HG03108 (cell line): Measurements from ENCODE around the gene RRP8.

Experiments used
- ATAC-seq: cut with Tn5 transposase; IDR thresholded peaks from one replicate; pipeline ENCODE4 v1.9.1; 2021; ENCODE audit warnings: moderate library complexity; ENCODE audit not compliant: unreplicated experiment

The RRP8 gene

GRCh38 chr11:6572215-6572614 is 31.2 kb downstream of the RRP8 start:
- no peak for ATAC-seq

DNA sequence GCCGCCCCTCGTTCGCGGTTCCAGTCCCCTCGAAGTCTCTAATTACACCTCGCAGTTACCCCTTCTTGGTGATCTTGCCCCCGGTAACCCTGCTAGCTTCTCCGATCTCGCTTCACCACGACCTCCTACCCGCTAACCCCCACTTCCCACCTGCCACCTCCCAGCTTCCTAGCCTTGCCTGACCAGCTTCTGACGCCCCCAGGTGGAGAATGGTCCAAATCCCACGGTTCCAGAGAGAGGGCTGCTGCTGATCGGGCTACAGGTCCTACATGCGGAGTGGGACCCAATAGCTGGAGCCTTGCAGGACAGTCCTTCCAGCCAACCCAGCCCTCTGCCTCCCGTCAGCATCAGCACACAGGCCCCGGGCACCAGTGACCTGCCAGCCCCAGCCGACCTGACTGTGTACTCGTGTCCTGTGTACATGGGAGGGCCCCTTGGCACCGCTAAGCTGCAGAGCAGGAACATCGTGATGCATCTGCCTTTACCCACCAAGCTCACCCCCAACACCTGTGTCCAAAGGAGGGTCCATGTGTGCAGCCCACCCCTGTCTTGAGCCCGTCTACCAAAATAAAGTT is 31.9 kb downstream of the RRP8 start:
- no peak for ATAC-seq

GRCh38 chr11:6570691-6571427 is 32.6 kb downstream of the RRP8 start:
- ATAC-seq = no peak

- no peak for ATAC-seq
Observed at GRCh38 chr11:6569706-6570105, 33.7 kb downstream of the RRP8 start.

DNA sequence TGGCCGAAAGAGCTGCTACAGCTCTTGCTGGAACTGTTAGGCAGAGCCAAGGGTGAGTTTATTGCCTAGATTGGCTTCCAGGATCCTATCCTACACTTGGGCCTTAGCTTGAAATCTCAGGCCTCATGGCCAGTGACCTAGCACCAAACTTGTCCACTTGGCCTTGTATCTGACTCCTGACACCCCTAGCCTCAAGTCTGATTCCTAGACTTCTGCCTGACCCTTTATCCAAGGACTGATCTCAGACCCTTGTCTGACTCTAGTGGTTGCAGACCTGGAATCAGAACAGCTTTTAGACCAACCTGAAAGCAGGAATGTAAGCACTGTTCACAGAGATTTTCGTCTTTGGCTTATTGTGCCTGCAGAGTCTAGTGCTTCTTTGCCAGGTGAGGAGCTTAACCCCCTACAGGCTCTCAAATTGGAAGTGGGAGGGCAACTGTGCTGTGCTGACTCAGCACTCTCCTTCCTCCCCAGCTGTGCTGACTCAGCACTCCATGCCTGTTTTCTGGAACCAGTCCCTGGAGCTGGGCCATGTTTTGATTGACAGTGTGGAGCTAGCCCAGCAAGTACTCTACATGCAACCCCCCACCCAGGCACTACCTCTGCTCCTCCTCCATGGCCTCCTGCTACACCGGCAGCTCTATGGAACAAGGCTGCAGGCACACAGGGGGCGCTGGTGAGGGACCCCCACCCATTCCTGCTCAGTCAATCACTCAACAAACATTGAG is 35.1 kb downstream of the RRP8 start:
- no peak for ATAC-seq

GRCh38 chr11:6567371-6567745 is 36.1 kb downstream of the RRP8 start:
- no peak for ATAC-seq

GRCh38 chr11:6566704-6567370 is 36.6 kb downstream of the RRP8 start:
- ATAC-seq = no peak

DNA sequence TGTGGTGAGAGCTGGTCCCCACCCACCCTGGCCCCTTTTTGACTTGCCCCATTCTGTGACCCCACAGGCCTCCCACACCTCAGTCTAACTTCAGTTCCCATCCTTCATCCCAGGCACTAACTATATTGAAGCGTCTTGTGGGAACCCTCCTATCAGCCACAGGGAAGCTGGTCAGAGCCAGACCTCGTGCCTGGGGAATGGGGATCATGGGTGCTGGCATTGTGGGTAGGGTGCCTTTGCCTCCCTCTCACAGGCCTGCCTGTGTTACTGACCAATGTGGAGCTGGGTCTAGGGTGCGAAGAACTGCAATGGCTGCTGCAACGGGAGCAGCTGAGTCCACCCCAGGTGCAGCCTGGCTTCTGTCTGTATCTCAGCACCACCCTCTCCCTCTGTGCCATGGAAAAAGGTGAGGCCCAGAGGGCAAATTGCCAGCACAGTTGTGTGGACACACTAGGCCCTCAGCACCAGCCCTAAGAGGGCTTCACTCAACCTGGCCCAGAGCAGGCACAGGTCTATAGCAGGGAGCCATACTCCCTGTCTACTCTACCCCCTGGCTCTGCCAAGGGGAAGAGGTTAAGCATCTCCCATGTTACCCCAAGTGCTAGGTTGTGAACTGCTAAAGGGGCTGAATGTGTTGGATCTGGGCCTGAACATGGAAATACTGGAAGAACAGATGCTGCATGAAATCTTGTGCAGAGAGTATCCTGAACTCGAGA is 37.3 kb downstream of the RRP8 start:
- ATAC-seq = no peak

DNA sequence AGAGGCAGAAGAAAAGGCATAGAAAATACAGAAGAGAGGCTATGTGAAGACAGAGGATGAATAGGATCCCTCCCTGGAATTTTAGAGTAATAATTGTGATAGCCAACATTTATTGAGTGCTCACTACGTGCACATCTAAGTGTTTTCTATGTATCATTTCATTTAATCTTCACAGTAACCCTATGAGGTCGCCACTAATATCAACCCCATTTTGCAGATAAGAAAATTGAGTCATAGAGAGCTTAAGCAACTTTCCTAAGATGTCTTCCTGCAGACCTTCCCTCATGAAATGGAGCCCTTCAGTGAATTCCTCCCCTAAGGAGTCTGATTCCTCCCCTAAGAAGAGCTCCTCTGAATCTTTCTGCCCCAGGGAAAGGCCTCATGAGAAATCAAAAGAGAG is 38.1 kb downstream of the RRP8 start:
- ATAC-seq = no peak

GRCh38 chr11:6563667-6564066 is 39.7 kb downstream of the RRP8 start:
- no peak for ATAC-seq

DNA sequence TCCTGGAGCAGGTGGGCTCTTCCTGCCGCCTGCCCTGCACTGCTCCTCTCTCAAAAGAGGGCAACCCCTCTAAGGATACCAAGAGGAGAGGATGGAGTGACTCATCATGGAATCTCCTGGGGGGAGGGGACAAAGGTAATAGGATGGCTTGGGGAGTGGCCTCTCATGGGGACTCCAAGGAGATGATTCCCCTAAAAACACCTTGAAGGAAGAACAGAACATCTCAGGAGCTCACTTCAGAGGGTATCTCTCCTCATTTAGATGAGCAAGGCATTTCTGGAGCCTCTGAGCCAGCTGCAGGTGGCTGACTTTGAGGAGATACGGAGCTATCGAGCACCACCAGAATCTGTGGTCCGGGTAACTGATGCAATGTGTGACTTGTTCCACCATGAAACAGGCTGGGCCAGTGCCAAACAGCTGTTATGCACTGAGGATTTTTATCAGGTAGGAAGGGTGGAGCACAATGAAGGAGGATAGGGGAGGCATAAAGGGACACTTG is 40.2 kb downstream of the RRP8 start:
- ATAC-seq = no peak

DNA sequence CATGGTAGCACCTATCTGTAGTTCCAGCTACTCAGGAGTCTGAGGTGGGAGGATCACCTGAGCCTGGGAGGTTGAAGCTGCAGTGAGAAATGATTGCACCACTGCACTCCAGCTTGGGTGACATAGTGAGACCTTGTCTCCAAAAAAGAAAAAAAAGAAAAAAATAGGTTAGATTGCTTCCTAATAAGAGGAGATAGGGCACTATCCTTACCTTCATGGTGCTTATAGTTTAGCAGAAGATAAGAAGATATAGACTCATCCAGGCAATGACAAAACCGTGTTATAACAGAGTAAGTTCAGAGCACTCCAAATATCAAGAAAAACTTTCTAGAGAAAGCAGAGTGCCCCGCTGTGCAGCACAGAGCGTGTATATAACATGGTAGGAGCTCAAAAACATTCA is 42.1 kb downstream of the RRP8 start:
- no peak for ATAC-seq

DNA sequence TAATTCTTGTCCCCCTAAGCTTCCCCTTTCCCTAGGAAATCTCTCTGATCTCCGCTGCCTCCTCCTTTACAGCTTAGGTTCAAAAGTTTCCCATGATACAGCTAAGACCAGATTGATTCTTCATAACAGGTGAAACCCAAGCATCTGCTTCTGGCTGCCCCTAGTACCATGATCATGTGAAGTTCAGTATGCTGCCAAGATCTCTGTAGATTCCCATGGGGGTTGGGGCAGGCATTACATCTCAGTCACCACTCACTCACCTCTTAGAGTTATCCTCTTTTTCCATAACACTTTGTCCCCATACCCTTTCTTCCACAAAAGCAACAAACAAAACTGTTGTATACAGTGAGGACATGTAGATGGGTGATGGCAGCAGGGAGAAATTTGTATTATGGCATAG is 44.0 kb downstream of the RRP8 start:
- ATAC-seq = no peak

- no peak for ATAC-seq
Observed at GRCh38 chr11:6557761-6558674, 45.4 kb downstream of the RRP8 start.

DNA sequence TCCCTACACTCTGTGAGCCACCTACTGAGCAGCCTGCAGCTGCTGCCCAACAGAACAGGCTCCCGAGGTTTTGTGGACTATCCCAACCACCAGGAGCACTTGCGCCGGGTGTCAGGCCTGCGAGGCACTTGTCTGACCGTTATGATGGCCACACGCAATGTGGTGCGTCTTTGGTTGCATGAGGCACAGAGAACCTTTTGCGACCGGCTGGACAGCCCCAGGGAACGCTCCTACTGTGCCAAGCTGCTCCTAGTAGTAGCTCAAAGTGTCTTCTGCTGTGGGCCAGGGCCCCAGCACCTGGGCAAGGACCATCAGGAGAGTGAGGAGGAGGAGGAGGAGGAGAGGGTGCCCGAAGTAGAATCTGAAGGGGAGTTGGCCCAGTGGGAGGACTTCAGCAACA is 46.4 kb downstream of the RRP8 start:
- no peak for ATAC-seq

DNA sequence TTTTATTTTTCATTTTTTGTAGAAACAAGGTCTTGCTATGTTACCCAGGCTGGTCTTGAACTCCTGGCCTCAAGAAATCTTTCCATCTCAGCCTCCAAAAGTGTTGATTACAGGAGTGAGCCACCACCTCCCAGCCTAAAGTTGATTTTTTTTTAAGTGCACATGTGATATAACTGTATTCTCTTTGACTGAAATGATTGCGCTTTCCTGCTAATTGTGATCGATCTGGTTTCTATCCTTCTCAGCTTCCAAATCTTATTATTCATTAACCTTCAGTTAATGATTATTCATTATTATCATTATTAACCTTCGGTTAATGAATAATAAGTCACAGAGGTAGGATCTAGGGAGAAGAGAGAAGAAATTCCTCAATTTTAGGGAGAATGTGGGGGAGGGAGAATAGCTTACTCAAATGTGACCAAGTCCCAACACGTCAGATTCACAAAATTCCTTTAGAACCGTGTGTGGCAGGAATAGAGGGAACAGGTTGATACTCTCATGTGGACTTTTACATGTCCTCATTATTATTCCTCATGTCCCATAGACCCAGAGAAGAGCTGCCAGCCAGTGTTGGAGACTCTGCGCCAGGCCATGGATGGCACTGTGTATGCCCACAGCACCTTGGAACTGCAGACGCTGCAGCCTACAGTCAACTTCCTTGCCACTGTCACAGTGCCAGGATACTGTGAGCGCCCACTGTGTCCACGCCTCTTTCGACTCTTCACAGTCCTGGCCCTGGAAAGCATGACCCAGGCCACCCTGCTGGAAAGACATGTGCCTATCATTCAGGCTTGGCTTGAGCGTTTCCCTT is 47.1 kb downstream of the RRP8 start:
- no peak for ATAC-seq

- ATAC-seq = no peak
Observed at GRCh38 chr11:6554828-6555706, 48.3 kb downstream of the RRP8 start.

GRCh38 chr11:6553634-6554033 is 49.8 kb downstream of the RRP8 start:
- no peak for ATAC-seq
